Suprapubic skin (tissue), 4 donors: Measurements from ENCODE around the gene LRRC25. TPM values are rescaled to one million over a fixed set of nuclear protein-coding genes. Genes with fewer than 3 reads are reported as not detected.
"Not testable (repeated sequence)": the region's sequence is repeated elsewhere in the genome, so short reads cannot be mapped to it uniquely, and the experiment has no call there.

Experiments
- DNase-seq, 2 donors: peaks; one replicate each; pipeline ENCODE4 v3.0.0-alpha.2; 2019; ENCODE audit warnings: low spot score in 2 of 2
- H3K27ac ChIP-seq: fragments of 200-600 bp; sonication (generic); one replicate; pipeline ENCODE4 v1.5.1; 2019
- H3K27me3 ChIP-seq: fragments of 200-600 bp; sonication (generic); one replicate; pipeline ENCODE4 v1.5.1; 2019
- H3K36me3 ChIP-seq: fragments of 200-600 bp; sonication (generic); one replicate; pipeline ENCODE4 v1.5.1; 2019
- H3K4me1 ChIP-seq: fragments of 200-600 bp; sonication (generic); one replicate; pipeline ENCODE4 v1.5.1; 2019
- H3K4me3 ChIP-seq: fragments of 200-600 bp; sonication (generic); one replicate; pipeline ENCODE4 v1.5.1; 2019; ENCODE audit warnings: mild to moderate bottlenecking
- H3K9me3 ChIP-seq: fragments of 200-600 bp; sonication (generic); one replicate; pipeline ENCODE4 v1.5.1; 2019
- CTCF ChIP-seq, 2 donors: fragments of 200-600 bp in 1 of 2; fragments of 450-650 bp in 1 of 2; sonication (generic) in 1 of 2; IDR thresholded peaks; one replicate each; pipeline ENCODE4 v1.5.1; 2016 to 2019; ENCODE audit warnings: antibody characterized with exemption in 2 of 2, mild to moderate bottlenecking in 1 of 2, moderate library complexity in 1 of 2
- EP300 ChIP-seq: sonication (generic); formaldehyde crosslinking; IDR thresholded peaks from one replicate; pipeline ENCODE4 v1.6.1; 2017; ENCODE audit warnings: antibody characterized with exemption
- POLR2A ChIP-seq, 2 donors: fragments of 450-650 bp; IDR thresholded peaks; one replicate each; pipeline ENCODE4 v1.6.1; 2017; ENCODE audit warnings: antibody characterized with exemption in 2 of 2, mild to moderate bottlenecking in 2 of 2, moderate library complexity in 2 of 2
- POLR2AphosphoS5 ChIP-seq, 3 donors: sonication (generic); formaldehyde crosslinking; IDR thresholded peaks; one replicate each; pipeline ENCODE4 v1.6.1; 2017; ENCODE audit warnings: antibody characterized with exemption in 3 of 3
- WGBS: methylation state at CpG from one replicate; pipeline ENCODE4 v1.1.5; 2018; 5-methylcytosine and 5-hydroxymethylcytosine counted together
- total RNA-seq, 4 donors: library from RNA; depleted of rRNA; stranded (reverse); fragments of >200 nt; gene quantifications; one replicate each; pipeline ENCODE4 v1.1.0, GENCODE V29; 2016

LRRC25 gene
- total RNA-seq, 4 donors from 2014 or later, result 0.59 to 0.79 (median 0.73) TPM; not detected in 1

- peaks cover 17% of the 10 kb centered on the region for H3K4me1 ChIP-seq
- TF ChIP-seq CTCF (IDR thresholded peaks at IDR 0.05), result no peak
- TF ChIP-seq POLR2A (IDR thresholded peaks at IDR 0.05), result no peak
- no peak for TF ChIP-seq EP300
- no peak for TF ChIP-seq POLR2AphosphoS5 (IDR thresholded peaks at IDR 0.05)
- H3K4me3 ChIP-seq, result no peak overlapping the region
- 81% methylated on average over 14 of the region's 15 CpGs for WGBS
- DNase-seq, result no peak
- no peaks in the 10 kb centered on the region for H3K36me3 ChIP-seq
- no peaks in the 10 kb centered on the region for H3K9me3 ChIP-seq
- H3K27ac ChIP-seq, result no peak overlapping the region
- H3K27me3 ChIP-seq, result no peaks in the 10 kb centered on the region
Measured at GRCh38 chr19:18368504-18369222, 28.8 kb downstream of the LRRC25 start.

GRCh38 chr19:18366021-18366435, 31.4 kb downstream of the LRRC25 start:
- no peak for DNase-seq
- Histone ChIP-seq H3K4me1 (peaks cover 11% of the 10 kb centered on the region), H3K4me3 (no peak overlapping the region), H3K36me3 (peaks cover 3% of the 10 kb centered on the region), H3K9me3 (no peaks in the 10 kb centered on the region), H3K27ac (no peak overlapping the region), H3K27me3 (no peaks in the 10 kb centered on the region)
- WGBS, result 75% methylated on average over 2 of the region's 2 CpGs
- TF ChIP-seq EP300 (no peak), CTCF (IDR thresholded peaks at IDR 0.05) (no peak), POLR2AphosphoS5 (IDR thresholded peaks at IDR 0.05) (no peak), POLR2A (IDR thresholded peaks at IDR 0.05) (no peak)

GRCh38 chr19:18364826-18365528, 32.4 kb downstream of the LRRC25 start:
- peaks cover 11% of the 10 kb centered on the region for H3K4me1 ChIP-seq
- 16% methylated on average over 15 of the region's 15 CpGs for WGBS
- peaks cover 3% of the 10 kb centered on the region for H3K36me3 ChIP-seq
- H3K27ac ChIP-seq, result peak overlapping the region; percentile 15
- no peaks in the 10 kb centered on the region for H3K27me3 ChIP-seq
- DNase-seq, result no peak
- TF ChIP-seq EP300 (no peak), POLR2A (IDR thresholded peaks at IDR 0.05) (no peak), CTCF (IDR thresholded peaks at IDR 0.05) (no peak), POLR2AphosphoS5 (IDR thresholded peaks at IDR 0.05) (no peak)
- no peaks in the 10 kb centered on the region for H3K9me3 ChIP-seq
- H3K4me3 ChIP-seq, result peak overlapping the region; percentile 17

GRCh38 chr19:18364277-18364825, 33.1 kb downstream of the LRRC25 start:
- peak overlapping the region; percentile 15 for H3K27ac ChIP-seq
- H3K27me3 ChIP-seq, DNase-seq, H3K9me3 ChIP-seq, H3K36me3 ChIP-seq: not testable (repeated sequence)
- peak overlapping the region; percentile 17 for H3K4me3 ChIP-seq
- WGBS, result 54% methylated on average over 10 of the region's 11 CpGs
- H3K4me1 ChIP-seq, result peaks cover 11% of the 10 kb centered on the region

- no peak for DNase-seq
- 79% methylated on average over 6 of the region's 6 CpGs for WGBS
- Histone ChIP-seq H3K4me1 (peaks cover 11% of the 10 kb centered on the region), H3K27ac (no peak overlapping the region), H3K27me3 (no peaks in the 10 kb centered on the region), H3K4me3 (no peak overlapping the region), H3K36me3 (peaks cover 11% of the 10 kb centered on the region), H3K9me3 (no peaks in the 10 kb centered on the region)
- no peak for TF ChIP-seq EP300
- no peak for TF ChIP-seq POLR2AphosphoS5 (IDR thresholded peaks at IDR 0.05)
- no peak for TF ChIP-seq CTCF (IDR thresholded peaks at IDR 0.05)
- no peak for TF ChIP-seq POLR2A (IDR thresholded peaks at IDR 0.05)
Measured at GRCh38 chr19:18363787-18364186, 33.6 kb downstream of the LRRC25 start.
